RPMI8226 (cell line): ENCODE measurements around the gene LRSAM1.

ENCODE experiments used
- DNase-seq: peaks from one replicate; pipeline ENCODE4 v3.0.0-alpha.2; 2015

The LRSAM1 gene

DNA sequence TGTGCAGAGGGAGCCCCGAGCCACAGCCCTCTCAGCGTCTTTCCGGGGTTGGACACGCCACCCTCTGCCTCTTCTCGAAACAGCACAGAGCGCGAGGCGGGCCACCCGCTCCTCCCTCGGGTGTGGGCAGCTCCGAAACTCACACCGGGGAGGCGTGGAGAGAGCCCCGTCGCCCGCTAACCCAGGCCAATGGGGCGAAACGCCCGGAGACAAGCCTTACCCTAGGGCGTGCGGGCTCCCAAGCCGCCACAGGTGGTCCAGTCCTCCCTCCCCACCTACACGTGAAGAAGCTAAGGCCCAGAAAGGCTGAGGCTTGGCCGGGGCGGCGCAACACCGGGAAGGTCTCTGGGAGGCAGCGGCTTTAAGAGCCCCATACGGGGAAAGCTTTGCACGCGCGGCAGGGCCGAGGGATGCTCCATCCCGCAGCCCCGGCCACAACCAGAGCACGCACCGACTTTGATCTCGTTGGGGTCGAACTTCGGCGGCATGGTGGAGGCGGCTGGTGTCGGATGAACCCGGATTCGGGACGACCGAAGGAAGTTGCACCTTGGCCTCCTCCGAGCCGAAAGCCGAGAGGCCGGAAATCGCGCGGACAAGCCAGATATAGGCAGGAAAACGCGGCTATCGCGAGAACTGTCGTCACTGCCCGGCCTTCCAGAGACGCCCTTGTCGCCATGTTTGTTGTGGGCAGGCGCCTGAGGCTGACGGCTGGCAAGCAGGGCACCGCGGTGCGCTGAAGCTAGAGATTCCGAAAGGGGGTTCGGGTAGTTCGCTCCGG is at the start of gene LRSAM1, which contains the start of gene RPL12:
Gene LRSAM1 (plus strand): TSS at position 681 of the 778 bp plus-strand sequence. CDS start 3,018 bp downstream, outside the sequence.
Gene RPL12 (minus strand): TSS at position 577 of the 778 bp plus-strand sequence. CDS start 89 bp downstream, at position 488.
- DNase-seq: peak; percentile 99

GRCh38 chr9:127402401-127403090 is 48.8 kb upstream of the LRSAM1 start:
- DNase-seq: no peak

DNA sequence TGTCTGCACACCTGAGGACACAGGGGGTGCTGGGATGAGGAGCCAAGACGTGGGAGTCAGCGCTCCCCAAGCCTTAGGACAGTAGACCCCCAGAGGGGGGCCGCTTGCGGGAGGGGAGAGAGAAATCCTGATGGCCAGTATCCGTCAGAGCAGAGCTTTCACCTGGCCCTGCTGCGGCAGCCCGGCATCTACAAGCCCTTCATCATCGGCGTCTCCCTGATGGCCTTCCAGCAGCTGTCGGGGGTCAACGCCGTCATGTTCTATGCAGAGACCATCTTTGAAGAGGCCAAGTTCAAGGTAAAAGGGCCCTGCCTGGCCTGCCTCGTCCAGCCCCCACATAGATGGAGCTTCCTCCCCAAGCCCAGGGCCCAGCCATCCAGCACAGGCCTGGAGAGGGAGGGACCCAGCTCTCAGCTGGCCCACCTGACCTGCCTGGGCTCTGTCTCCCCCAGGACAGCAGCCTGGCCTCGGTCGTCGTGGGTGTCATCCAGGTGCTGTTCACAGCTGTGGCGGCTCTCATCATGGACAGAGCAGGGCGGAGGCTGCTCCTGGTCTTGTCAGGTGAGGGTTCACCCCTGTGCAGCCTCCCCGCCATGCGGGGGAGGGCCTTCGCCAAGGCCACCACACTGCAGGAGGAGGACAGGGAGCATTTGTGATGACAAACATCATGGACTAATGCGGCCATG is 47.7 kb upstream of the LRSAM1 start:
- no peak for DNase-seq

DNA sequence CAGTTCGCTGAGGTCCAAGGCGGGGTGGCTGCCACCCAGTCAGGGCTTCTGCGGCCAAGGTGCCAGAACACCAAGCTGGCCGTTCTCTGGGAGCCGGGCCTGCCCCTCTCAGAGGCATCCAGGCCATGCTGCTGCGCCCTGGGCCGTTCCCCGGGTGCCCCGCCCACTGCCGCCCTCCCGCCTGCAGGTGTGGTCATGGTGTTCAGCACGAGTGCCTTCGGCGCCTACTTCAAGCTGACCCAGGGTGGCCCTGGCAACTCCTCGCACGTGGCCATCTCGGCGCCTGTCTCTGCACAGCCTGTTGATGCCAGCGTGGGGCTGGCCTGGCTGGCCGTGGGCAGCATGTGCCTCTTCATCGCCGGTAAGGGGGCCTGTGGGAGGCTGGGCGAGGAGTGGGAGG is 46.7 kb upstream of the LRSAM1 start:
- DNase-seq: no peak

- no peak for DNase-seq
Measured at GRCh38 chr9:127405344-127406125, 45.8 kb upstream of the LRSAM1 start.

DNA sequence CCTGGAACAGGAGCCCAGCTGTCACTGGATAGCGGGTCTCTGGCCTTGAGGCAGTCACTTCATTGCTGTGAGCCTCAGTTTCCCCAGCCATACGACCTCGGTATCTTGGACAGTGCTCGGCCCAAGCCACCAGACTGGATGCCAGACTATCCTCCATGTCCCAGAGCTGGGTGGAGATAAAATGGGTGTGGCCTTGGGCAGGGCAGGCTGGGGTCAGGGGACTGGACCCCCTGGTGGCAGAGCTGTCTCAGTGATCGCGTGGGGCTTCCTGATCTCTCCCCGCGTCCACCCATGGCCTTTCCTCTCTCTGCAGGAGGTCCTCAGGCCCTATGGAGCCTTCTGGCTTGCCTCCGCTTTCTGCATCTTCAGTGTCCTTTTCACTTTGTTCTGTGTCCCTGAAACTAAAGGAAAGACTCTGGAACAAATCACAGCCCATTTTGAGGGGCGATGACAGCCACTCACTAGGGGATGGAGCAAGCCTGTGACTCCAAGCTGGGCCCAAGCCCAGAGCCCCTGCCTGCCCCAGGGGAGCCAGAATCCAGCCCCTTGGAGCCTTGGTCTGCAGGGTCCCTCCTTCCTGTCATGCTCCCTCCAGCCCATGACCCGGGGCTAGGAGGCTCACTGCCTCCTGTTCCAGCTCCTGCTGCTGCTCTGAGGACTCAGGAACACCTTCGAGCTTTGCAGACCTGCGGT is 44.4 kb upstream of the LRSAM1 start:
- DNase-seq: no peak

GRCh38 chr9:127407492-127407843 is 43.8 kb upstream of the LRSAM1 start:
- no peak for DNase-seq

- no peak for DNase-seq
Measured at GRCh38 chr9:127411122-127411521, 40.2 kb upstream of the LRSAM1 start.

GRCh38 chr9:127415141-127415540 is 36.2 kb upstream of the LRSAM1 start:
- no peak for DNase-seq

DNA sequence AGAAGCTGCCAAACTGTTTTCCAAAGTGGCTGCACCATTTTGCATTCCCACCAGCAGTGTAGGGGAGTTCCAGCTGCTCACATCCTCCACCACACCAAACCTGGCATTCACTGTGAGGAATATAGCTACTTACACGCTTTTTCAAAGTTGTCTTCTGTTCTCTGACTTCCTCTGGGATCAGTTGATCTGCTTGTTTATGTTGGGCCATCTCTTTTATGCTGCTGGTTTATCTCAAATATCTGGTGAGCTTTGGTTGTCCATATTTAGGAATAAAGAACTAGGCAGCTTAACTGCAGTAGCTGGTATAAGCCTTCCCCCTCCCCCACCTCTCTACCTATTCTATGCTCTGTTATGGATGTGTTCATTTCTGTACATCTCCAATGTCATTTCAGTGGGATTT is 35.7 kb upstream of the LRSAM1 start:
- no peak for DNase-seq

DNA sequence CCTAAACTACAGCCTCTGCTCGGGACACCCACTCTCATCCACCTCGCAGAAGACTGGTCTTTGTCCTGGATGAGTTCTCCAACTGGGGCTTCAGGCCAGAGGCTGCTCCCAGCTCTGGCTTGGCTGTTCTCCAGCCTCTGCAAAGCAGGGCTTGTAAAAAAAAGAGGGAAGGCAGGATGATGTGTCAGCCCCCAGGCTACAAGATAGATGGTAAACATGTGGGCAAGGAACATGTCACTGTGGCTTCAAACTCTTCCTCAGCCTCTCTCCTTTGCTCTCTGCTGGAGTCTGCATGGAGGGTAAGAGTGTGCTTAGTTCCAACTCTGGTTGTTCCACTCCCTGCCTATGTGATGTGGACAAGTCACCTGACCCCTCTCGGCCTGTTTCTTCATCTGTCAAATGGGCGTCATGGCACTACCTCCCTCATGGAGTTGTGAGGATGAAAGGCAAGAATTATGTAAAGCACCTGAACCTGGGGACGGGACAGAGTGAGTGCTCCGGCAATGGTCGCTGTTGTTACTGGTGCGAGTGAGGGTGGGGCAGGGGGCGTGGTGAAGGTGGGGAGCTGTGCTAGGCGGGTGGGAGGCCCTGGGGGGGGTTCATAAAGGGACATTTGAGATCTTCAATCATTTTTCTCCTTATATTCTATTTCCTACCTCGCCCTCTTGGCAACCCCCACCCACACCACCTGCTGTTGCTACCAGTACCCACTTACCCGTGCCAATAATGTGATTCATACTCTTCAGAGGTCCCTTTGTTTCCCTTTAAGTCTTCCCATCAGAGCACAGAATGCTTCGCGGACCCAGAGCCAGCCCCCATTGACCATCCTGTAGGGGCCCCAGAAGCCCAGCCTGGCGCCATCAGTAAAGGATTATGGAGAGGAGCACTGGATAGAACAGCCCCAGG is 33.9 kb upstream of the LRSAM1 start:
- no peak for DNase-seq

GRCh38 chr9:127418037-127418471 is 33.3 kb upstream of the LRSAM1 start:
- DNase-seq: peak; percentile 44

DNA sequence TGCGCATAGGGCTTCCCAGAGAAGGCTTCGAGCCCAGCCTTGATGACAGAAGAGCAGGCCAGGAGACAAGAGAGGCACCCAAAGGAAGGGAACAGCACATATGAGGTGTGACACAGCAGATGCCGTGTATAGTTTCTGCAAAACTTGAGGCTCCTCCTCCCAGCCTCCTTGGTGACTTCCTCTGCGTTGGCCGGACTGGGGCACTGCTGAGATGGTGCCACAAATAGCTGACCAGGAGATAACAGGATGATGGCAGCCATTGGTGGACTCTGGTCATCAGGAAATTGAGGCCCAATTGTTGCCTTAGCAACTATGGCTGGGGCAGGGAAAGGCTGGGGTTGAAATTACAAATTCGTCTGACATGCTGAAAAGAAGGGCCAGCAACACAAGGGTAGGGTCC is 32.0 kb upstream of the LRSAM1 start:
- no peak for DNase-seq

DNA sequence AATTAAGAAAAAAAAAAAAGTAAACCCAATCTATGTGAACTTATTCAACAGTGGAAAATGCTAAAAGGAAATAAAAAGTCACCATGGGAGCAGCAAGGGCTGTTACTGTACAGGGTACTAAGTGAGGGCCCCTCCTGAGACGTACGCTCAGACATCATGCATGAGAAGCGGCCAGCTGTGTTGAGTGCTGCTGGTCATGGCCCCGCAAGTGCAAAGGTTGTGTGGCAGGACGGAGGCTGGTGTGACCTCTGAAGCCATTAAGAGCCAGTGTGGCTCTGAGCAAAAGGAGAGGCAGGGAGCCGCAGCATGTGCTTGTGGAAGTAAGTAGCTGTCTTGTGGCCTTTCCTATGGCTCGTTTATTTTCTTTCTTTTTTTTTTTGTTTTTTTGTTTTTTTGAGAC is 30.3 kb upstream of the LRSAM1 start:
- DNase-seq: no peak

DNA sequence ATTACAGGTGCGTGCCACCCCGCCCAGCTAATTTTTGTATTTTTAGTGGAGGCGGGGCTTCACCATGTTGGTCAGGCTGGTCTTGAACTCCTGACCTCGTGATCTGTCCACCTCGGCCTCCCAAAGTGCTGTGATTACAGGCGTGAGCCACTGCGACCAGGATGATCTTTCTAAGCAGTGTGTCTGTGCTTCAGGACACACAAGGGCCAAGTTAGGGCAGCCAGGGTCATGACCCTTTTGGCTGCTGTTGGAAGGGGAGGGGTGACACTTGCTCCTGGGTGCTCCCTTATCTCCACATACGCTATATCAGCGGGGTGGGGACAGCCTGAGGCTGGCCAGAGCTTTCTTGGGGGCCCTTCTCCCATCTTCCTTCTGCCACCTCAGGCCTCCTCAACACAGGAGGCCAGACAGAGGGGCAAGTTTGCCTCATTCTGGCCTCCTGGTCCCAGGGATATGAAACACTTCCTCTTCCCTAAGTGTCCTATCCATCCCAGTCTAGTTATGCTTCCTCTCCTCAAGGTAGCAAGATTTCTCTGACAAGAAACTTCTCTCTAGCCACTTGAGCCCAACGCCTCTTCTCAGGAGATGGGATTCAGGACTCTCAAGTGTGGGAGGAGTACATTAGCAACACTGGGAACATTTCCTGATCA is 29.1 kb upstream of the LRSAM1 start:
- no peak for DNase-seq

DNA sequence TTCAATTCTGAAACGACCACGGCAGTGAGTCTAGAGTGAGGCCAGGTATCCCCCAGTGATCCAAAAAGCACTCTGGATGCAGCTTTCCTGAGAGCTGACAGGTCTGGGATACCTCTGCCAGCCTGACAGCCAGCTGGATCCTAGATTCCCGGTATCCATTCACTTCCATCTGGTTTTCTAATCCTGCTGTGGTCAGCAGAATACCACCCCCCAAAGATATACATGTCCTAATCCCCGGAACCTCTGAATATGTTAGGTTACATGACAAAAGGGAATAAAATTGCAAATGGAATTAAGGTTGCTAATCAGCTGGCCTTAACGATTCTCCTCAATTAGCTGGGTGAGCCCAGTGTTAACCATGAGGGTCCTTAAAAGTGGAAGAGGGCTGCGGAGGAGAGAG is 28.5 kb upstream of the LRSAM1 start:
- DNase-seq: no peak

DNA sequence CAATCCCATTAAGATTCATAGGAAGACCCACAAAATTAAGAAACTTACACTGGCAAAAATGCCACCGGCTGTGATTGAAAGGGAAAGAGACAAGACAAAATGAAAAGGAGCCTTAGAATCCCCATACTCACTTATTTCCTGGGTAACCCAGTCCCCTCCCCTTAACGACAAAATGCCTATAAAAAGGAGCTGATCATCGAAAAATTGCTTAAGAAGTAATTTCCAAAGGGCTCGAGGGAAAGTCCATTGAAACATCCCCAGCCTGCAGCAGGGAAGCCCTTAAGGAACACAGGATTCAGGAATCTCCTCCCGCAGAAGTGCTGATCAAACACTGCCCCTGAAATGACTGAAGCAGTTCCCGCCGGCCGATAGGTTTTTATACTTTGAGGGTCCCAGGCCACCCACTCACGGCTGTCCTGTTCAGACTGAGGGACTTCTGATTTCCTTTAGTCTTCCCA is 27.8 kb upstream of the LRSAM1 start:
- no peak for DNase-seq

DNA sequence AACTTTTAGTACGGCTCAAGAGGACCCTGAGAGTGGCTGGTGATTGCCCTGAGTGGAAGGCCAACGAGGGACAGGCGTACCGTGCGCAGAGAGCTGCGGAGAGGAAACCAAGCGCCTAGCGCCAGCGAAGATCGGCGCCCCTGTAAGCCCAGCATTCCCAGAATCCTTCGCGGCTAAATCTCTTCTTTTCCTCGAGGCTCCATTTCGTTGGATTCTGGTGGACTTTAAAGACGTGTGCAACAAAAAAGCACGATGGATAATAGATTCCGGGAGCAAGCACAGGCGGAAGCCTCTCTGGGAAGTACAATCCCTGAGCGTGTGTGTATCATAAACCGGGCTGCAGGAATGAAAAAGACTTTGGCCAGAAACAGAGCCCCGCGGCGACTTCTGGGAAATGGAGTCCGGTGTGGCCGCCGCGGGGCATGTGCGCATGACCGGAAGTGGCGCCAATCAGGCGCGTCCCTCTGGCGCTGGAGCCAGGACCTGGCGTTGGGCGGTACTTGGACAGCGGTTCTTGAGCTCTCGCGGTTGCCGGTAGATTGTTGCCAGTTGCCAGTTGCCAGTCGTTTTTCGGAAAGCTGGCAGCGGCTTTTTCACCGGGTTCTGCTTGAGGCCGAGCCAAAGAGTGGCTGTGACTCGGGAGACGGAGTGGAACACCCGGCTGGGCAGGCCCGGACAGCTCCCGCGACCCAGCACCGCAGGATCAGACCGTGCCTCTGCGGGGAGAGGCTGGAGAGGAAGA is 27.2 kb upstream of the LRSAM1 start, which contains the start of gene ZNF79:
Gene ZNF79 (plus strand): TSS at position 449 of the 742 bp plus-strand sequence. CDS start 406 bp downstream, outside the sequence.
- peak; percentile 95 for DNase-seq

DNA sequence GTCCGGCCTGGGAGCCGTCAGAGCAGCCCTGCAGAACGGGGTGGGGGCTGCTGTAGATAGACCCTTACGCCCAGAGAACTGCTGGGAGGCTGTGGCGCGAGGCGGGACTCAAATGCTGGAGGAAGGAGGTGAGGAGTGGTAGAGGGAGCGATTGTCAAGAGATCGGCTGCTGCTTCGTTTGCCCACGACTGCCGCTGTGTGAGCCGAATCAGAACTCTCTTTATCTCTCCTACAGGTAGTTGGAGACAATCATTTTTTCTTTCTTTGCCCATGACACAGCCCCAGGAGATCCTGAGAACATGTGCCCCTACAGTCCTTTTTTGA is 26.7 kb upstream of the LRSAM1 start:
- DNase-seq: peak; percentile 60

DNA sequence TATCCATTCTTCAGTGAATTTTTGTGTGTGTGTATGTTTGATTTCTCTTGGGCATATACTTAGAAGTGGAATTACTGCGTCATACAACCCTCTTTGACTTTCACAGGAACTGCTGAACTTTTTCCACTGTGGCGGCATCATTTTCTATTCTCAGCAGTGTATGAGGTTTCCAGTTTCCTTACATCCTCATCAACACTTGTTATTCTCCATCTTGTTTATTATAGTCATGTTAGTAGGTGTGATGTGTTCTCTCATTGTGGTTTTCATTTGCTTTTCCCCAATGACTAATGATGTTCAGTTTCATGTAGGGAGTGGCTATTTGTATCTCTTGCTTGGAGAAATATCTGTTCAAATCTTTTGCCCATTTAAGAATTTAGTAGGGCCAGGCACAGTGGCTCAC is 24.6 kb upstream of the LRSAM1 start:
- no peak for DNase-seq
